Stimulated activated CD8-positive, alpha-beta memory T cell treated with anti-CD3 and anti-CD28 coated beads, Interleukin-12 subunit alpha, Interleukin-12 subunit beta, amount 100 ng/mL, for 4 hours (primary cell): ENCODE results near the gene FNDC11.

Experiments
- DNase-seq: peaks from one replicate; pipeline ENCODE4 v3.0.0-alpha.2; 2020; ENCODE audit warnings: low read depth

The FNDC11 gene

GRCh38 chr20:63525971-63526370 lies 28.0 kb upstream of the FNDC11 start:
- DNase-seq, result no peak

GRCh38 chr20:63527184-63527583 lies 26.8 kb upstream of the FNDC11 start:
- DNase-seq, result no peak

DNA sequence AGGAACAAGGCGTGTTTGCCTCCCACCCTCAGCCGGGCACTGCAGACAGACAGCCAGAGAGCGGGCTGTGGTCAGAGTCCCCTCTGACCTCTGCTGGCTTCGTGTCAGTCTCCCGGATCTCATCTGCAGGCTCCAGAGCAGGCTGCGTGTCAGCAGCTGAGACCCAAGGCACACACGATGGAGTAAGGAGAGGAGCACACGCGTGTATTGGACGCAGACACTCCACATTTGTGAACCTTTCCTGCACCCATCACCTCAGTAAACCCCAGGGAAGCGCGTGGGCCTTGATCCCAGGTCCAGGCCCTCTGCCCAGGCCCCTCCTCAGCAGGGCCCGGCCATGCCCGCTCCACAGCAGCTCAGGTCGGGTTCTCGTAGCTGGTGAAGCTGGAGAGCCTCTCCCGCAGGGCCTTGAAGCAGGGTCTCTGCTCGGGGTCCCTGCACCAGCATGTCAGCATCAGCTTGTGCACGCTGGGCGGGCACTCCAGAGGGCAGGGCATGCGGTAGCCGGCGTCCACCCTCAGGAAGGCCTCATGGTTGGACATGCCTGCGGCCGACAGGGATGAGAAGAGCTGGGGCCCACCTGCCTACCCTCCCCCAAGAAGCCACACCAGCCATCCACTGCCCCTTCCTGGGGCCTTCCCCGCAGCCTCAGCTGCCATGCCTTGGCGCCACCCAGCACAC lies 24.6 kb upstream of the FNDC11 start:
- DNase-seq, result no peak

DNA sequence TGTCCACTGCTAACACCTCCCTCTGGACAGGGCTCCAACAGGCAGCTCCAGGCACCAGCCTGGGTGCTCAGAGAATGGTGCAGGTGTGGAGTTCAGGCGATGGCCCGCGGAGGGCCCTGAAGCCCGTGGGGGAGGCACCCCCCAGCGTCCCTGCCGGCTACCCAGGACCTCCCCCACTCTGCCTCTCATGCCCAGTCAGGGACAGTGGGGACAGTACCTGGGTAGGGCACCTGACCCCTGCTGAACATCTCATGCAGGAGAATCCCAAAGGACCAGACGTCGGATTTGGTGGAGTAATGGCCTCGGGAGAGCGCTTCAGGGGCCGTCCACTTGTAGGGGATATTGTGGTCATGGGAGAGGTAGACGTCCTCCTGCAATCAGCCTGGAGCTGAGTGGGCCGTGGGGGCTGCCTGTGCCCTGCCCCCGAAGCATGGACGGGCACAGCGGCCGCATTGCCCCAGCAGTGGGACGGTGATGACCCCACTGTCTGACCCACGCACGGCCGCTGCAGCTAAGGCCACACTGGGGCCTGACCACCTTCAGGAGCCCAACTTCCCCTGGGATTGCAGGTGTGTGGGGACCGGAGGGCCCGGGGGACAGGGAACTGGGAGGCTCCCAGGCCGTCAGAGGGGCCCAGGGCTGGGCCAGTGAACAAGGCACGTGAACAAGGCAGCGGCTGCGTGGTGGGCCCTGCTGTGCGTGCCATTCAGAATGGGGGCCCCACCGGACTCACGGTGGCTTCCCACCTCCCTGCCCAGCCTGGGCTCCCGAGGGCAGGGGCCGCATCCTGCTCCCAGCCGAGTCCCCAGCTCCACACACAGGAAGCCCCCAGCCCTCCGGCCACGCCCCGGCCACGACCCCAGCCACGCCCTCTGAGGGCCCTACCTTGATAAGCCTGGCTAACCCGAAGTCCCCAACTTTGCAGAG lies 23.8 kb upstream of the FNDC11 start:
- DNase-seq, result no peak

DNA sequence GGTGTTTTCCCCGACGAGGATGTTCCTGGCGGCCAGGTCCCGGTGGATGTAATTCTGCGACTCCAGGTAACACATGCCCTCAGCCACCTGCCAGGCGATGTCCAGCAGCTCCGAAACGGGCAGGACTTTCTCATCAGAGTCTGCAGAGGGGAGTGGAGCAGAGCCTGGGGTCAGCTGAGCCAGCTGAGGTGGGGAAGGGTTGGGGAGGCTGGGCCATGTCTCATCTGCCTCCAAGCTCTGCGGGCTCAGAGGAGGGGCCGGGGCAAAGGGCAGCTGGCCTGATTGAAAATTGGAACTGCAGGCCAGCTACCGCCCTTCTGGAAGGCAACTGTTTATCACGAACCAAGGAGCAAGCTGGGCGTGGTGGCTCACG lies 23.2 kb upstream of the FNDC11 start:
- DNase-seq, result no peak

- DNase-seq, result no peak
Observed at GRCh38 chr20:63531686-63532448, 22.1 kb upstream of the FNDC11 start.

DNA sequence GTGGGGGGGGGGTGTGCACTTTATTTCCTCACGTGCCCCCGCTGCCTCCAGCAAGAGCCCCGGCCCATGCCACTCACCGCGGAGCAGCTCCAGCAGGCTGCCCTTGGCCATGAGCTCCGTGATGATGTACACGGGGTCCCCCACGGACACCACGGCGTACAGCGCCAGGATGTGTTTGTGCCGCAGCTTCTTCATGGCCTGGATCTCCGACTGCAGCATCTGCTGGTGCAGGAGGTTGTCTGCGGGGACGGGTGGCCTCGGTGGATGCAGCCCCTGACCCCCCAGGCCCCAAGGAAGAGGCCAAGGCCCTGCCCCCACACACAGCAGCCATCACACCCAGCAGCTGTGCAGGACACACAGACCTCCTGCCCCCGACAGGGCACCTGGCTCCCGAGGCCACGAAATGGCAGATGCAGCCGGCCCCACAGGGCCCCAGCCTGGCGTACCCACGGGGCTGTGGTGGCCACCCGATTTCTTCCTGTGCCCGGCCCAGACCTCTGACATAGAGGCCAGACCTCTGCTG lies 21.4 kb upstream of the FNDC11 start:
- DNase-seq, result no peak

GRCh38 chr20:63533388-63533787 lies 20.6 kb upstream of the FNDC11 start:
- DNase-seq, result no peak

GRCh38 chr20:63533871-63534393 lies 20.0 kb upstream of the FNDC11 start:
- no peak for DNase-seq

- DNase-seq, result no peak
Observed at GRCh38 chr20:63534427-63534830, 19.5 kb upstream of the FNDC11 start.

- no peak for DNase-seq
Observed at GRCh38 chr20:63534831-63535651, 18.9 kb upstream of the FNDC11 start.

DNA sequence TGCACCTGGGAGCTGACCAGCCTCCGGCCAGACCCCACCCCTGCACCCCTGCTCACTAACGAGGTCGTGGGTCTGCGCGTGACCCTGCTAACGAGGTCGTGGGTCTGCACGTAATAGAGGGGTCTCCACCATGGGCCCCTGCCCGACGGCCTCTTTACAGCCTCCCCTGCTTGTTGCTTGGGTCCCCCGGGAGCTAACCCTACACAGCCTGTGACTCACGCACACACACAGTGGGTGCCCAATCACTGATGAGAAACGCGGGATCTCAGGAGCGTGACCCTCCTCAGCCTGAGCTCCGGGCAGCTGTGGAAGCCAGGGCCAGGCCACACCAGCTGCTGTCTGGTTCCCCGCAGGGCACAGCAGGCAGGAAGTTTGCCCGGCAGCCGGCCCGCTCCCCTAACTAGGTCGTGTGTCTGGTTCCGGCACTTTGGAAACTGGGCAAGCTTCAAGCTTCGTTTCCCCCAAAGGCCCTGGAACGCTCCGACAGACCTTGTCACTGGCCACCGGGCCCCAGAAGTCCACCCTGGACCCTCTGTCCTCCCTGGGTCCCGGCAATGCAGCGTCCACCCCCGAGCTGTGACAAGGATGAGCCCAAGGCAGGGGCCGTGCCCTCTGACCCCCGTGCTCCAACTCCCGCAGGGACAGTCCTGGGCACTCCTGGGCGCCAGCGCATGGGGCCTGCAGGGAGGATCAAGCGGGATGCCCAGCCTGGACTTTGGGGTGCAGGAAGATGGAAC lies 17.6 kb upstream of the FNDC11 start:
- no peak for DNase-seq

DNA sequence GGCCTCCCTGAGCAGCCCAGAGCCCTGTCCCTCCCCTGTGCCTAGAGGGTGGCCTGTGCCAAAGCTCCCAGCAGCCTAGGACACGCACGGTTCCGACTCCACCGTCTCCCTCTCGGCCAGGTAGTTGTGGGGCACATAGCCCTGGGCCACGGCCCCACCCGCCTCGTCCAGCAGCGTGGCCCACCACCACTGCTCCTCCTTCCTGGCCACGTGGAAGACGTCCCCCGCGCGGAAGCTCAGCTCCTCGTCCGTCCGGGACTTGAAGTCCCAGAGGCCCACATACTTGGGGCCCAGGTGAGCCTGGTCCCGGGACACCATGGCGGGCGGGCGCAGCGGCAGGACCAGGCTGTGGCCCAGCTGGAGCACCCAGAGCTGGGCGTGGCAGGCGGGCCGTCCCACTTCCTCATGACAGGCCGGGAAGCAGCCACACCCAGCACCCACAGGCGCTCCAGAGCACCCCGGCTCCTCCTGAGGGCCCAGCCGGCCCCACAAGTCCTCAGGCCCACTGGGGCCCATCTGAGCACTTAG lies 16.9 kb upstream of the FNDC11 start, which contains the start of gene PTK6:
PTK6 (minus strand) TSS at position 380 of the 528 bp plus-strand sequence; CDS start at position 318, 62 bp downstream.
- DNase-seq, result no peak

- DNase-seq, result peak; percentile 86
Observed at GRCh38 chr20:63537525-63538203, 16.3 kb upstream of the FNDC11 start.

GRCh38 chr20:63538204-63539091 lies 15.5 kb upstream of the FNDC11 start:
- DNase-seq, result no peak

- DNase-seq, result no peak
Observed at GRCh38 chr20:63539092-63539430, 14.9 kb upstream of the FNDC11 start.

DNA sequence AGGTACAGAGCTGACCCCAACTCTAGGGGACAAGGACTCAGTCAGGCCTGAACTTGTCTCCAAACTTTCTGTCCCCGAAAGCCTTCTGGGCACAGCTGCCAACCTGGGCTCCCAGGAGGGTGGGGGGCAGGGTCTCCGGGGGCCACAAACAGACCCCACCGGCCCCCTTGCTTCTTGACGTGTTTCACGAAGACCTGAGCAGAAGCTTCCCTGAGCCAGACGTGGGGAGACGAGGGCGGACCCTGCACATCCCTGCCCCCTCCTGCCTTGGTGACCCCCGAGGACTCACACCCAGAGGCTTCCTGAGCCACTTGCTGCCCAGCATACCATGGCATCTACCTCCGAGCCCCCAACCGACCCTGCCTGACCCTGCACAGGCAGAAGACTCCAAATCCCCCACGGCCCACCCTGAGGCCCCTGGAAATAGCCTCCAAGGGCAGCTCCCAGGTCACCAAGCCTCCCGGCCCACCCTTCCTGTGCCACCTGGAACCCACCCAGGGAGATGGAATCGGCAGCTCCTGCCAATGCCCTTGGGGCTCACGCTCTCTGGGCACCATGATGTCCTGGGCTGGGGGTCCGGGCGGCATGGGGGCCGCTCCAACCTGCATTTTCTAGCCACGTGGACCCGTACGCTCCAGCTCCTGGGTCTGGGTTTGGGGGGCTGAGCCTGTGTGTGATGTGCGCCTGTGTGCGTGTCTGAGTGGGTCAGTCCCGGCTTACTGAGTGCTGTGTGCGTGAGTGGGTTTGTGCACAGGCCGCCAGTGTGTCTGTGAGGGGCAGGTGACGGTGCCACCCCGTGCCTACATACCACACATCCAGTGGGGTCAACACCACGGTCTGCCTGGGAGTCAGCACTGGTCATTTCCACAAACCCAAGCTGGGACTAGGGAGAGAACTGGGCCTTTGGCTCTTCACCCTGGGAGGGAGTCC lies 14.3 kb upstream of the FNDC11 start:
- no peak for DNase-seq
